HCT116 (cell line): ENCODE data around the gene ZSCAN9. TPM values are rescaled to one million over a fixed set of nuclear protein-coding genes. Genes with fewer than 3 reads are reported as not detected.

Source experiments
- ATAC-seq: fragments of 200-7000 bp; cut with Tn5 transposase; 2 replicates; pipeline ENCODE4 v1.9.1; 2020; ENCODE audit warnings: mild to moderate bottlenecking, moderate library complexity
- BruUV-seq: library from RNA; stranded (reverse); fragments of 400-500 nt; replicated peaks from 2 replicates; lab custom pipeline; 2021; lab: Mats Ljungman, UMichigan
- CTCF ChIA-PET: fragments of 300-600 bp; sonication (Branson Sonifier 250); formaldehyde crosslinking; loops from one replicate; lab custom pipeline; 2021; ENCODE audit warnings: antibody characterized with exemption; lab: Charles Lee
- POLR2A ChIA-PET: fragments of 300-600, 350-600 bp; sonication (Branson Sonifier 250); formaldehyde crosslinking; loops from one replicate; lab custom pipeline; 2021; ENCODE audit warnings: antibody characterized with exemption; lab: Charles Lee
- RAD21 ChIA-PET, 2 experiments: fragments of 300-600 bp; sonication (Branson Sonifier 250); formaldehyde crosslinking; loops; one replicate each; lab custom pipeline; 2023; ENCODE audit warnings: low total read pairs in 2 of 2; ENCODE audit not compliant: uncharacterized antibody in 2 of 2, unreplicated experiment in 2 of 2, low non-redundant PET in 1 of 2; lab: Charles Lee
- DNase-seq: peaks from one replicate; pipeline ENCODE4 v3.0.0-alpha.2; 2010; ENCODE audit warnings: low read depth, low spot score
- H2AFZ ChIP-seq: fragments of 200-600 bp; shearing (Covaris generic), sonication (generic); 2 replicates; pipeline ENCODE4 v1.6.1; 2017; ENCODE audit warnings: low read depth, mixed run types, mixed read lengths, antibody characterized with exemption, low read length; ENCODE audit not compliant: poor library complexity, severe bottlenecking
- H3K27ac ChIP-seq: 2 replicates; pipeline ENCODE4 v1.5.1; 2012; ENCODE audit warnings: low read depth, low read length
- H3K27me3 ChIP-seq: fragments of 200-600 bp; sonication (generic); 2 replicates; pipeline ENCODE4 v1.6.1; 2016; ENCODE audit warnings: mixed run types, low read length, mixed read lengths; ENCODE audit not compliant: insufficient read depth
- H3K36me3 ChIP-seq, 2 experiments: fragments of 200-500 bp in 1 of 2; fragments of 200-600 bp in 1 of 2; sonication (Bioruptor generic) in 1 of 2; sonication (generic) in 1 of 2; 2 replicates each; pipeline versions ENCODE4 v1.5.1 to v1.6.1; 2014 to 2016; ENCODE audit warnings: low read length in 2 of 2, inconsistent platforms in 1 of 2, mixed read lengths in 1 of 2, mixed run types in 1 of 2; ENCODE audit not compliant: insufficient read depth in 2 of 2, control insufficient read depth in 1 of 2
- H3K4me1 ChIP-seq, 2 experiments: fragments of 200-600 bp in 1 of 2; sonication (generic) in 1 of 2; 2 replicates each; pipeline versions ENCODE4 v1.5.1 to v1.6.1; 2012 to 2017; ENCODE audit warnings: low read length in 2 of 2, inconsistent platforms in 1 of 2, mild to moderate bottlenecking in 1 of 2, mixed read lengths in 1 of 2, mixed run types in 1 of 2, moderate library complexity in 1 of 2; ENCODE audit not compliant: insufficient read depth in 2 of 2, control insufficient read depth in 1 of 2
- H3K4me2 ChIP-seq: fragments of 200-600 bp; sonication (generic); 2 replicates; pipeline ENCODE4 v1.6.1; 2017; ENCODE audit warnings: mixed run types, low read length, mixed read lengths
- H3K4me3 ChIP-seq, 2 experiments: fragments of 200-600 bp in 1 of 2; sonication (generic) in 1 of 2; replicated peaks in 1 of 2; 2 replicates each; pipeline ENCODE4 v1.5.1; 2011 to 2016; ENCODE audit warnings: low read length in 2 of 2, control low read depth in 1 of 2, low read depth in 1 of 2, mild to moderate bottlenecking in 1 of 2, mixed read lengths in 1 of 2, mixed run types in 1 of 2
- H3K79me2 ChIP-seq: fragments of 200-600 bp; sonication (generic); 2 replicates; pipeline ENCODE4 v1.6.1; 2017; ENCODE audit warnings: mild to moderate bottlenecking, mixed run types, low read length, moderate library complexity, mixed read lengths; ENCODE audit not compliant: insufficient read depth
- H3K9ac ChIP-seq: fragments of 200-600 bp; sonication (generic); 2 replicates; pipeline ENCODE4 v1.6.1; 2016; ENCODE audit warnings: low read length, mixed read lengths
- H3K9me2 ChIP-seq: fragments of 200-600 bp; sonication (generic), shearing (Covaris generic); 2 replicates; pipeline ENCODE4 v1.6.1; 2017; ENCODE audit warnings: mixed run types, mild to moderate bottlenecking, moderate library complexity; ENCODE audit not compliant: insufficient read depth
- H3K9me3 ChIP-seq, 2 experiments: fragments of 200-500 bp in 1 of 2; fragments of 200-600 bp in 1 of 2; sonication (Bioruptor generic) in 1 of 2; sonication (generic) in 1 of 2; 2 replicates each; pipeline ENCODE4 v1.6.1; 2014 to 2017; ENCODE audit warnings: low read length in 2 of 2, mixed read lengths in 2 of 2, inconsistent platforms in 1 of 2, low read depth in 1 of 2, mild to moderate bottlenecking in 1 of 2, mixed run types in 1 of 2, moderate library complexity in 1 of 2; ENCODE audit not compliant: control insufficient read depth in 1 of 2, insufficient read depth in 1 of 2
- H4K20me1 ChIP-seq: fragments of 200-600 bp; sonication (generic), shearing (Covaris generic); 2 replicates; pipeline ENCODE4 v1.6.1; 2017; ENCODE audit warnings: mixed run types, mild to moderate bottlenecking, moderate library complexity; ENCODE audit not compliant: insufficient read depth
- ATF3 ChIP-seq: IDR thresholded peaks from 2 replicates; pipeline ENCODE4 v1.6.1; 2012
- CBX3 ChIP-seq: IDR thresholded peaks from 2 replicates; pipeline ENCODE4 v1.6.1; 2012; ENCODE audit warnings: low read depth
- CEBPB ChIP-seq: IDR thresholded peaks from 2 replicates; pipeline ENCODE4 v1.6.1; 2012; ENCODE audit warnings: low read depth
- CTCF ChIP-seq, 3 experiments: fragments of 200-600 bp in 1 of 3; sonication (generic) in 1 of 3; IDR thresholded peaks in 2 of 3; conservative IDR thresholded peaks in 1 of 3; 2 replicates each; pipeline ENCODE4 v1.5.1; 2012 to 2017; ENCODE audit warnings: low read depth in 2 of 3, low read length in 2 of 3, antibody characterized with exemption in 1 of 3, borderline replicate concordance in 1 of 3, control low read depth in 1 of 3, mild to moderate bottlenecking in 1 of 3, mixed read lengths in 1 of 3, mixed run types in 1 of 3, moderate library complexity in 1 of 3; ENCODE audit not compliant: insufficient read depth in 1 of 3
- ELF1 ChIP-seq: IDR thresholded peaks from 2 replicates; pipeline ENCODE4 v1.6.1; 2012; ENCODE audit warnings: low read depth, borderline replicate concordance
- EZH2 ChIP-seq: fragments of 200-600 bp; sonication (generic); IDR thresholded peaks from 2 replicates; pipeline ENCODE4 v1.6.1; 2017; ENCODE audit warnings: antibody characterized with exemption, mixed run types
- EZH2phosphoT487 ChIP-seq: fragments of 200-600 bp; IDR thresholded peaks from 2 replicates; pipeline ENCODE4 v1.6.1; 2018; ENCODE audit warnings: antibody characterized with exemption, borderline replicate concordance
- FOSL1 ChIP-seq: IDR thresholded peaks from 2 replicates; pipeline ENCODE4 v1.6.1; 2012; ENCODE audit warnings: low read depth
- JUND ChIP-seq: IDR thresholded peaks from 2 replicates; pipeline ENCODE4 v1.6.1; 2012
- POLR2AphosphoS5 ChIP-seq: IDR thresholded peaks from 2 replicates; pipeline ENCODE4 v1.6.1; 2011; ENCODE audit warnings: mild to moderate bottlenecking, low read depth, low read length, moderate library complexity
- RAD21 ChIP-seq: IDR thresholded peaks from 2 replicates; pipeline ENCODE4 v1.6.1; 2012; ENCODE audit warnings: low read depth, mild to moderate bottlenecking
- REST ChIP-seq: IDR thresholded peaks from 2 replicates; pipeline ENCODE4 v1.6.1; 2012; ENCODE audit warnings: low read depth
- SIN3A ChIP-seq: IDR thresholded peaks from 2 replicates; pipeline ENCODE4 v1.6.1; 2012; ENCODE audit warnings: low read depth
- SP1 ChIP-seq: IDR thresholded peaks from 2 replicates; pipeline ENCODE4 v1.6.1; 2012; ENCODE audit warnings: low read depth
- SRF ChIP-seq: IDR thresholded peaks from 2 replicates; pipeline ENCODE4 v1.6.1; 2012; ENCODE audit warnings: low read depth
- TCF7L2 ChIP-seq: IDR thresholded peaks from 2 replicates; pipeline ENCODE4 v1.7.0; 2011; ENCODE audit warnings: borderline replicate concordance, inconsistent platforms; ENCODE audit not compliant: insufficient read depth, insufficient read length; ENCODE audit errors: extremely low read depth
- ZFX ChIP-seq: fragments of 450-650 bp; IDR thresholded peaks from 2 replicates; pipeline ENCODE4 v1.6.1; 2017
- ZNF274 ChIP-seq: fragments of 200-500 bp; sonication (Bioruptor generic); IDR thresholded peaks from 2 replicates; pipeline ENCODE4 v1.6.1; 2014; ENCODE audit warnings: mild to moderate bottlenecking, low read depth, low read length, inconsistent platforms
- intact Hi-C: fragments of 100-400 bp; cut with micrococcal nuclease; formaldehyde crosslinking; loops from 2 replicates; pipeline ENCODE4 v1.10.0; 2022
- total RNA-seq: library from RNA; stranded (reverse); gene quantifications from one replicate; pipeline ENCODE4 v1.2.1, GENCODE V29; 2021; ENCODE audit not compliant: unreplicated experiment

ZSCAN9 gene
- total RNA-seq, 1 experiment from 2014 or later = 10.8 TPM

GRCh38 chr6:28206928-28207509, 18.1 kb upstream of the ZSCAN9 start:
- TF ChIP-seq JUND (no peak), CTCF (IDR thresholded peaks at IDR 0.05 in 2 of 3, conservative IDR thresholded peaks at IDR 0.05 in 1 of 3; ENCODE audit: borderline replicate concordance in 1 of 3, insufficient read depth in 1 of 3, low read depth in 2 of 3, low read length in 2 of 3) (no peak), SP1 (no peak), POLR2AphosphoS5 (no peak), ELF1 (no peak), CBX3 (no peak), FOSL1 (no peak), TCF7L2 (no peak), REST (no peak), CEBPB (no peak), RAD21 (no peak), EZH2 (no peak), ATF3 (no peak), ZNF274 (no peak), SRF (no peak), ZFX (no peak), EZH2phosphoT487 (no peak), SIN3A (no peak)
- Histone ChIP-seq H3K9ac (no peak overlapping the region), H3K4me2 (no peak overlapping the region), H3K4me1 (peaks cover 1 to 2% of the 10 kb centered on the region in 2 experiments; a peak in 2 of 4 replicates), H4K20me1 (no peaks in the 10 kb centered on the region), H3K36me3 (no peaks in the 10 kb centered on the region), H3K9me2 (no peaks in the 10 kb centered on the region), H3K27ac (no peak overlapping the region), H3K4me3 (no peak overlapping the region), H3K9me3 (no peaks in the 10 kb centered on the region), H3K79me2 (no peaks in the 10 kb centered on the region), H3K27me3 (no peaks in the 10 kb centered on the region), H2AFZ (no peak overlapping the region)
- POLR2A ChIA-PET = no interaction called here
- intact Hi-C loops = no loop called here
- CTCF ChIA-PET = no interaction called here
- no peak for DNase-seq
- RAD21 ChIA-PET = no interaction called here
- BruUV-seq = no TSS peak
- ATAC-seq = no peak
